Mesenchymal stem cell (in vitro differentiated cells and primary cell): ENCODE measurements around the gene FLYWCH1.

Source experiments
- DNase-seq: peaks from one replicate; pipeline ENCODE4 v3.0.0-alpha.2; 2013
- H2AFZ ChIP-seq: one replicate; pipeline ENCODE4 v1.6.1; 2013; ENCODE audit warnings: low read depth, mild to moderate bottlenecking, control low read depth, inconsistent platforms, low read length, moderate library complexity
- H2AK5ac ChIP-seq: 2 replicates; pipeline ENCODE4 v1.6.1; 2013; ENCODE audit warnings: low read length, moderate library complexity, mild to moderate bottlenecking, inconsistent platforms; ENCODE audit not compliant: severe bottlenecking
- H2BK120ac ChIP-seq: one replicate; pipeline ENCODE4 v1.6.1; 2013; ENCODE audit warnings: low read depth, mild to moderate bottlenecking, inconsistent platforms, low read length, moderate library complexity
- H2BK12ac ChIP-seq, 2 experiments: one replicate each; pipeline ENCODE4 v1.6.1; 2013; ENCODE audit warnings: inconsistent platforms in 2 of 2, low read length in 2 of 2, mild to moderate bottlenecking in 2 of 2, moderate library complexity in 2 of 2, control low read depth in 1 of 2
- H2BK15ac ChIP-seq: one replicate; pipeline ENCODE4 v1.6.1; 2013; ENCODE audit warnings: mild to moderate bottlenecking, low read depth, inconsistent platforms; ENCODE audit not compliant: poor library complexity, severe bottlenecking
- H2BK5ac ChIP-seq: 2 replicates; pipeline ENCODE4 v1.6.1; 2013; ENCODE audit warnings: low read depth, mild to moderate bottlenecking, low read length, control low read depth, inconsistent platforms; ENCODE audit not compliant: poor library complexity, severe bottlenecking
- H3K14ac ChIP-seq, 2 experiments: one replicate each; pipeline ENCODE4 v1.6.1; 2013; ENCODE audit warnings: inconsistent platforms in 2 of 2, low read length in 2 of 2, control low read depth in 1 of 2, mild to moderate bottlenecking in 1 of 2, moderate library complexity in 1 of 2
- H3K18ac ChIP-seq, 2 experiments: one replicate each; pipeline ENCODE4 v1.6.1; 2013; ENCODE audit warnings: inconsistent platforms in 2 of 2, low read length in 2 of 2, control low read depth in 1 of 2, low read depth in 1 of 2, mild to moderate bottlenecking in 1 of 2
- H3K23ac ChIP-seq, 2 experiments: one replicate each; pipeline ENCODE4 v1.6.1; 2013; ENCODE audit warnings: inconsistent platforms in 2 of 2, low read length in 2 of 2, mild to moderate bottlenecking in 2 of 2, moderate library complexity in 2 of 2, control low read depth in 1 of 2
- H3K27ac ChIP-seq: 2 replicates; pipeline ENCODE4 v1.5.1; 2013; ENCODE audit warnings: mild to moderate bottlenecking, moderate library complexity, low read length, control low read depth, inconsistent platforms; ENCODE audit not compliant: poor library complexity, severe bottlenecking
- H3K27me3 ChIP-seq, 2 experiments: 2 replicates each; pipeline versions ENCODE4 v1.6.1 to v1.7.0; 2013; ENCODE audit warnings: low read length in 2 of 2, mild to moderate bottlenecking in 2 of 2, moderate library complexity in 2 of 2, control low read depth in 1 of 2, inconsistent platforms in 1 of 2; ENCODE audit not compliant: control insufficient read depth in 1 of 2, insufficient read depth in 1 of 2
- H3K36me3 ChIP-seq, 2 experiments: 2 replicates each; pipeline versions ENCODE4 v1.6.1 to v1.7.0; 2013; ENCODE audit warnings: low read length in 2 of 2, control low read depth in 1 of 2, inconsistent platforms in 1 of 2, low read depth in 1 of 2, mild to moderate bottlenecking in 1 of 2; ENCODE audit not compliant: insufficient read depth in 2 of 2, control insufficient read depth in 1 of 2
- H3K4ac ChIP-seq, 2 experiments: one replicate each; pipeline ENCODE4 v1.6.1; 2013; ENCODE audit warnings: inconsistent platforms in 2 of 2, low read length in 2 of 2, mild to moderate bottlenecking in 2 of 2, moderate library complexity in 2 of 2, control low read depth in 1 of 2, low read depth in 1 of 2
- H3K4me1 ChIP-seq: 2 replicates; pipeline ENCODE4 v1.6.1; 2013; ENCODE audit warnings: low read depth, low read length, control low read depth; ENCODE audit not compliant: control insufficient read depth, insufficient read depth
- H3K4me2 ChIP-seq: 2 replicates; pipeline ENCODE4 v1.6.1; 2013; ENCODE audit warnings: low read length, mild to moderate bottlenecking, inconsistent platforms; ENCODE audit not compliant: poor library complexity, severe bottlenecking
- H3K4me3 ChIP-seq, 2 experiments: 2 replicates each; pipeline versions ENCODE4 v1.5.1 to v1.7.0; 2013; ENCODE audit warnings: low read length in 2 of 2, mild to moderate bottlenecking in 2 of 2, control low read depth in 1 of 2, low read depth in 1 of 2; ENCODE audit not compliant: insufficient read depth in 1 of 2
- H3K79me1 ChIP-seq: replicated peaks from 2 replicates; pipeline ENCODE4 v1.6.1; 2013; ENCODE audit warnings: mild to moderate bottlenecking, control low read depth, low read length, inconsistent platforms; ENCODE audit not compliant: poor library complexity, severe bottlenecking
- H3K9ac ChIP-seq: 2 replicates; pipeline ENCODE4 v1.7.0; 2013; ENCODE audit warnings: mild to moderate bottlenecking, low read length, moderate library complexity
- H3K9me3 ChIP-seq: 2 replicates; pipeline ENCODE4 v1.7.0; 2013; ENCODE audit warnings: mild to moderate bottlenecking, low read length; ENCODE audit not compliant: control insufficient read depth
- H4K8ac ChIP-seq: one replicate; pipeline ENCODE4 v1.6.1; 2013; ENCODE audit warnings: inconsistent platforms, mild to moderate bottlenecking, low read length, moderate library complexity
- H4K91ac ChIP-seq: one replicate; pipeline ENCODE4 v1.6.1; 2013; ENCODE audit warnings: mild to moderate bottlenecking, low read length, inconsistent platforms
- WGBS: methylation state at CpG from one replicate; pipeline ENCODE4 v1.1.7; 2013; ENCODE audit warnings: mixed read lengths; 5-methylcytosine and 5-hydroxymethylcytosine counted together

The FLYWCH1 gene

GRCh38 chr16:2976673-2977072, 64.9 kb downstream of the FLYWCH1 start:
- H3K14ac ChIP-seq = no peak overlapping the region
- no peak overlapping the region for H3K4ac ChIP-seq
- no peak overlapping the region for H2BK120ac ChIP-seq
- no peak overlapping the region for H4K8ac ChIP-seq
- H3K18ac ChIP-seq = no peak overlapping the region
- whole genome bisulfite sequencing = 98% methylated on average over 15 of the region's 15 CpGs
- H3K27me3 ChIP-seq = no peaks in the 10 kb centered on the region
- H4K91ac ChIP-seq = no peak overlapping the region
- H3K4me3 ChIP-seq = no peak overlapping the region
- H2AFZ ChIP-seq = no peak overlapping the region
- H2AK5ac ChIP-seq = no peak overlapping the region
- H3K9ac ChIP-seq = no peak overlapping the region
- no peak overlapping the region for H3K23ac ChIP-seq
- H3K9me3 ChIP-seq = no peaks in the 10 kb centered on the region
- no peak overlapping the region for H2BK5ac ChIP-seq
- peaks cover 0 to 46% of the 10 kb centered on the region in 2 experiments for H3K36me3 ChIP-seq
- H3K27ac ChIP-seq = no peak overlapping the region
- no peak overlapping the region for H2BK12ac ChIP-seq
- H3K4me2 ChIP-seq = no peak overlapping the region
- no peak overlapping the region for H2BK15ac ChIP-seq
- peaks cover 28% of the 10 kb centered on the region for H3K4me1 ChIP-seq
- H3K79me1 ChIP-seq = peaks cover 20% of the 10 kb centered on the region
- DNase-seq = no peak

- Histone ChIP-seq H3K23ac (no peak overlapping the region), H3K9me3 (no peaks in the 10 kb centered on the region)
These were observed 65.7 kb downstream of the FLYWCH1 start for GRCh38 chr16:2977440-2977839.

GRCh38 chr16:2979669-2980226, 68.0 kb downstream of the FLYWCH1 start:
- Histone ChIP-seq H3K4me3 (peak overlapping the region; percentile 85 to 91), H3K36me3 (peaks cover 0 to 26% of the 10 kb centered on the region in 2 experiments), H2AK5ac (no peak overlapping the region), H2BK5ac (no peak overlapping the region), H4K8ac (no peak overlapping the region), H3K14ac (peak overlapping the region in 1 of 2 experiments; percentile 53), H3K9me3 (no peaks in the 10 kb centered on the region), H3K27me3 (no peaks in the 10 kb centered on the region), H3K23ac (no peak overlapping the region), H3K4ac (no peak overlapping the region), H2AFZ (no peak overlapping the region), H3K9ac (peak overlapping the region; percentile 98), H3K79me1 (peaks cover 20% of the 10 kb centered on the region), H3K27ac (no peak overlapping the region), H3K4me2 (peak overlapping the region; percentile 96), H2BK120ac (no peak overlapping the region), H2BK12ac (no peak overlapping the region), H4K91ac (no peak overlapping the region), H2BK15ac (peak overlapping the region; percentile 52), H3K18ac (peak overlapping the region in 1 of 2 experiments; percentile 25), H3K4me1 (peaks cover 30% of the 10 kb centered on the region)
- WGBS = 12% methylated on average over 40 of the region's 43 CpGs
- no peak for DNase-seq

More at GRCh38 chr16:2977440-2977839, 65.7 kb downstream of the FLYWCH1 start:
- no peak for DNase-seq
- no peak overlapping the region for H2BK120ac ChIP-seq
- H3K79me1 ChIP-seq = peaks cover 20% of the 10 kb centered on the region
- no peak overlapping the region for H3K4ac ChIP-seq
- H4K91ac ChIP-seq = peak overlapping the region; percentile 66
- no peak overlapping the region for H3K4me3 ChIP-seq
- no peak overlapping the region for H3K27ac ChIP-seq
- H3K14ac ChIP-seq = no peak overlapping the region
- no peak overlapping the region for H3K18ac ChIP-seq
- 97% methylated on average over 6 of the region's 6 CpGs for WGBS
- peaks cover 28% of the 10 kb centered on the region for H3K4me1 ChIP-seq
- no peaks in the 10 kb centered on the region for H3K27me3 ChIP-seq
- H3K36me3 ChIP-seq = peaks cover 0 to 38% of the 10 kb centered on the region in 2 experiments
- H3K9ac ChIP-seq = no peak overlapping the region
- H4K8ac ChIP-seq = no peak overlapping the region
- no peak overlapping the region for H2BK12ac ChIP-seq
- H2AFZ ChIP-seq = no peak overlapping the region
- no peak overlapping the region for H2BK5ac ChIP-seq
- no peak overlapping the region for H3K4me2 ChIP-seq
- no peak overlapping the region for H2AK5ac ChIP-seq
- H2BK15ac ChIP-seq = no peak overlapping the region

- 13% methylated on average over 50 of the region's 91 CpGs for WGBS
- no peak within 1 kb of the TSS for H2AK5ac ChIP-seq
These were observed 68.8 kb downstream of the FLYWCH1 start, which contains the start of gene PKMYT1 for GRCh38 chr16:2980227-2981176. Gene PKMYT1 (minus strand): TSS chr16:2980446. CDS start chr16:2979657, 789 bp downstream.

More at GRCh38 chr16:2980227-2981176, 68.8 kb downstream of the FLYWCH1 start, which contains the start of gene PKMYT1:
- peak within 1 kb of the TSS; percentile 92 to 99 for H3K18ac ChIP-seq
- peak within 1 kb of the TSS; percentile 100 for H4K8ac ChIP-seq
- H2BK120ac ChIP-seq = peak within 1 kb of the TSS; percentile 71
- H3K4me3 ChIP-seq = peak within 1 kb of the TSS; percentile 85 to 91
- H3K9me3 ChIP-seq = no peaks in the 10 kb centered on the region
- H2BK12ac ChIP-seq = no peak within 1 kb of the TSS
- H2BK15ac ChIP-seq = peak within 1 kb of the TSS; percentile 52
- peak; percentile 79 for DNase-seq
- H3K4me2 ChIP-seq = peak within 1 kb of the TSS; percentile 96
- peak within 1 kb of the TSS; percentile 59 for H2AFZ ChIP-seq
- H3K9ac ChIP-seq = peak within 1 kb of the TSS; percentile 98
- no peak within 1 kb of the TSS for H3K23ac ChIP-seq
- no peaks in the 10 kb centered on the region for H3K27me3 ChIP-seq
- peak within 1 kb of the TSS; percentile 54 for H2BK5ac ChIP-seq
- peak within 1 kb of the TSS; percentile 90 to 95 for H3K4ac ChIP-seq
- H3K36me3 ChIP-seq = peaks cover 0 to 18% of the 10 kb centered on the region in 2 experiments
- H3K4me1 ChIP-seq = peaks cover 29% of the 10 kb centered on the region
- H3K27ac ChIP-seq = no peak within 1 kb of the TSS
- peaks cover 20% of the 10 kb centered on the region for H3K79me1 ChIP-seq
- peak within 1 kb of the TSS; percentile 98 for H4K91ac ChIP-seq
- H3K14ac ChIP-seq = peak within 1 kb of the TSS in 1 of 2 experiments; percentile 97
